Head of caudate nucleus (tissue), 42 donors: ENCODE measurements around the gene LVRN.
"Not testable (repeated sequence)": the region's sequence is repeated elsewhere in the genome, so short reads cannot be mapped to it uniquely, and the experiment has no call there.

Experiments
- DNase-seq, 42 donors: peaks; one replicate each; pipeline versions ENCODE4 v3.0.0 to v3.0.0-alpha.2; 2020 to 2021; ENCODE audit warnings: mixed read lengths in 7 of 42
- intact Hi-C: fragments of 100-400 bp; cut with DNase I; formaldehyde crosslinking; loops from one replicate; pipeline ENCODE4 v1.15.0; 2022

Gene LVRN, protein sequence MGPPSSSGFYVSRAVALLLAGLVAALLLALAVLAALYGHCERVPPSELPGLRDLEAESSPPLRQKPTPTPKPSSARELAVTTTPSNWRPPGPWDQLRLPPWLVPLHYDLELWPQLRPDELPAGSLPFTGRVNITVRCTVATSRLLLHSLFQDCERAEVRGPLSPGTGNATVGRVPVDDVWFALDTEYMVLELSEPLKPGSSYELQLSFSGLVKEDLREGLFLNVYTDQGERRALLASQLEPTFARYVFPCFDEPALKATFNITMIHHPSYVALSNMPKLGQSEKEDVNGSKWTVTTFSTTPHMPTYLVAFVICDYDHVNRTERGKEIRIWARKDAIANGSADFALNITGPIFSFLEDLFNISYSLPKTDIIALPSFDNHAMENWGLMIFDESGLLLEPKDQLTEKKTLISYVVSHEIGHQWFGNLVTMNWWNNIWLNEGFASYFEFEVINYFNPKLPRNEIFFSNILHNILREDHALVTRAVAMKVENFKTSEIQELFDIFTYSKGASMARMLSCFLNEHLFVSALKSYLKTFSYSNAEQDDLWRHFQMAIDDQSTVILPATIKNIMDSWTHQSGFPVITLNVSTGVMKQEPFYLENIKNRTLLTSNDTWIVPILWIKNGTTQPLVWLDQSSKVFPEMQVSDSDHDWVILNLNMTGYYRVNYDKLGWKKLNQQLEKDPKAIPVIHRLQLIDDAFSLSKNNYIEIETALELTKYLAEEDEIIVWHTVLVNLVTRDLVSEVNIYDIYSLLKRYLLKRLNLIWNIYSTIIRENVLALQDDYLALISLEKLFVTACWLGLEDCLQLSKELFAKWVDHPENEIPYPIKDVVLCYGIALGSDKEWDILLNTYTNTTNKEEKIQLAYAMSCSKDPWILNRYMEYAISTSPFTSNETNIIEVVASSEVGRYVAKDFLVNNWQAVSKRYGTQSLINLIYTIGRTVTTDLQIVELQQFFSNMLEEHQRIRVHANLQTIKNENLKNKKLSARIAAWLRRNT

GRCh38 chr5:115962239-115962564, at the start of gene LVRN:
Gene LVRN (plus strand): TSS chr5:115962475. CDS start chr5:115962618, 143 bp downstream.
- intact Hi-C loops, result no loop called here
- no peak for DNase-seq

DNA sequence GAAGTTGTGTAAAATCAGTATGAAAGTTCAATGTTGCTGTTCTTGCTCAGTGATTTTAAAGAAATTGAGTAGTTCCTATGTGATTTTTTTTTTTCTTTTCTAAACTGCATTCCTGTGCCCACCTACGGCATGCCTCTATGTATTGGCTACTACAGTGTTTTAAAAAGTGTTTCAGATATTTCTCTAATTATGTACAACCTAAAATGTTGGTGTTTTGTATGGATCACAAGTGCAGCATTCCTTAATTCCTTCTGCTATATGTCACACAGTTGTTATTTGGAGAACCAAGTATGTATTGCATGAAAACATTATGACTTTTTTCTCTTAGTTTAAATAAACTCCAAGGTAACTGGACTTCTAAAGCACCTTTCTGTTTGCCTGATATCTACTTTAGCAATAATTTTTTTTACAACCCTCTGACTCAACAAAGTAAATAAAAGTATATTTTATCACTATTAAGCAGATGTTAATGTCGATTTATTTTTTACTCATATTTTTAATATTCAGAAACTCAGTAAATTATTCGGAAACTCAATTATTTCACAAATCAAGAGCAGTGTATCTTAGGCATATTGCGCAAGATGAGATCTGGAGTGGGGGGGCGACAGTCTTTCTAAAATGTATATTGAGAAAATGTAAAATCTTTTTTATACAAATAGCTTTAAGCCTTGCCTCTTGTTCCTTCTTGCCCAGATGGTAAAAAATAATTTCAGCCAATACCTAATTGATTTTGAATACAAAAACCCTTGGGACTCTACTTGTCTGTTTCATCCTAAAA, 48.5 kb upstream of the LVRN start:
- intact Hi-C loops, DNase-seq: not testable (repeated sequence)

DNA sequence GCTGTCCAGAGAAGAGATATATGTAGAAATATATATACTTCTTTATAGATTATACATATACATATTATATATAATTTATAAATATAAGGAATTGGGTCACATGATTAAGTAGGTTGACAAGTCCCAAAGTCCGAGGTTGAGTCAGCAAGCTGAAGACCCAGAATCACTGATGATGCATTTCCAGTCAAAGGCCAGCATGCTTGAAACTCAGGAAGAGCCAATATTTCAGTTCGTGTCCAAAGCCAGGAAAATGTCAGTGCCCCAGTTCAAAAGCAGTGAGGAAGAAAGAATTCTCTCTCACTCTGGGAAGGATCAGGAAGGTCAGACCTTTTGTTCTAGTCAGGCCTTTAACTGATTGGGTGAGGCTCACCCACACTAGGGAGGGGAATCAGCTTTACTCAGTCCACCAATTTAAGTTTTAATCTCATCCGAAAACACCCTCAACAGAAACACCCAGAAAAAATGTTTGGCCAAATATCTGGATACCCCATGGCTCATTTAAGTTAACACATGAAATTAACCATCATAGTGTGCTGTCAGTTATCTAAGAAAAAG, 42.0 kb upstream of the LVRN start:
- no peak for DNase-seq
- intact Hi-C loops, result no loop called here

GRCh38 chr5:115928578-115929407, 33.5 kb upstream of the LVRN start:
- intact Hi-C loops, result not testable (repeated sequence)

GRCh38 chr5:115930171-115930570, 32.1 kb upstream of the LVRN start:
- intact Hi-C loops, result not testable (repeated sequence)
- DNase-seq, result peak in 18 of 42 donors; percentile 1 to 45 (median 11)

More at GRCh38 chr5:115928578-115929407, 33.5 kb upstream of the LVRN start:
- not testable (repeated sequence) for DNase-seq

- intact Hi-C loops, result no loop called here
- DNase-seq, result no peak
Measured at GRCh38 chr5:115930630-115931337, 31.5 kb upstream of the LVRN start.

GRCh38 chr5:115932991-115933390, 29.3 kb upstream of the LVRN start:
- no peak for DNase-seq

DNA sequence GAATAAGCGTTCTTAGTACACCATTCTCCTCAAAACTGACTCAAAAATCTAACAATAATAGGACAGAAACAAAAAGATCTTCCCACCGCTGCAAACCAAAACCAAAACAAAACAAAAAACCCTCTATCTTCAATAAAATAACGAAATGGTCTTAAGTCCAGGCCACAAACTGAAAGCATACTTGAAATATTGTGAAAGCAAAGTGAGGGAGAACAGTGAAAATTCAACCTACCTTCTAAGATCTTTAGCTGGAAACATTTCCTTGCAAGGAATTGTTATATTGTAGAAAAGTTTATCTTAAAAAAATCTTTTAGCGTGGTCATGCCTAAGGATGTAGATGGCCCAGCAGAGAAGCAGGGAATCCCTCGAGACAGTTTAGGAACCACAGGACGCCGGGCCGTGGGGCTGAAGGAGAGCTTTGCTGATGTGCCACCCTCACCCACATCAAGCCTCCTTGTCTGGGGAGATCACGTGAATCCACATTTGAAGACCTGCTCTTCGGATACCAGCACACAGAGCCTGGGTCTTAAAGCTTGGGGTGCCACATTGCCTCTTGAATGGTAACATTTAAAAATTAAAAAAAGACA, 27.8 kb upstream of the LVRN start:
- DNase-seq, result no peak
- intact Hi-C loops, result no loop called here

More at GRCh38 chr5:115932991-115933390, 29.3 kb upstream of the LVRN start:
- intact Hi-C loops, result no loop called here

DNA sequence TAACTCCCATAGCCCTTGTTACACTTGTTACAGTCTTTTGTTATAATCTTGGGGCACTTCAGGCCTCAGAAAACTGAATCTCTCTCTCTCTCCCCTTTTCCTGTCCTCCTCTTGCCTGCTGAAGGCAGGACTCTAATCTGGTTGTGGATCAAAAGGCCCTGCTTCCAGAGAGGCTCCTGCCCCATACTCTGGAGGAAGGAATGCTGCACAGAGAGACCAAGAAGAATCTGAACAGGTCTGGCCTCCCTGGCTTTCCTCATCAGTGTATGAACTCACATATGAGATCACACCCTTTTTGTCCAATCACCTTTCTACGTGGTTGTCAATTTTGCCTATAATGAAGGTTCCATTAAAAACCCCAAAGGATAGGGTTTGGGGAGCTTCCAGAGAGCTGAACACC, 26.2 kb upstream of the LVRN start:
- intact Hi-C loops, result no loop called here
- DNase-seq, result no peak

DNA sequence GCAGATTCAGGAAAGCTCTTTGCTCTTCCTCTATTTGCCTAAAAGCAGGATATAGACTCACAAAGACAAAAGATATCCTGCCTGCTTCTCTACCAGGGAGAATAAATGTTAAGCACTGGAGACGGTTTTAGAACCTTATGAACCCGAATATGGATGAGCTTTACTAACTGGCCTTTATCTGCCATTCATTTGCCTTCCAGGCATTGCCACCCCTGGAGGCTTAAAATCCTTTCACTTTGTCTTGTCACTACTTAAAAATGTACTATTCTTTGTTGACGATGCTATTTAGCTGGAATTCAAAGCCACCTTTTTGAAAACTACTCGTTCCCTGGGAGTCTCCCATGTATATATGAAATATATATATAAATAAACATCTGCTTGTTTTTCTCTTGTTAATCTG, 23.2 kb upstream of the LVRN start:
- intact Hi-C loops, result no loop called here

DNA sequence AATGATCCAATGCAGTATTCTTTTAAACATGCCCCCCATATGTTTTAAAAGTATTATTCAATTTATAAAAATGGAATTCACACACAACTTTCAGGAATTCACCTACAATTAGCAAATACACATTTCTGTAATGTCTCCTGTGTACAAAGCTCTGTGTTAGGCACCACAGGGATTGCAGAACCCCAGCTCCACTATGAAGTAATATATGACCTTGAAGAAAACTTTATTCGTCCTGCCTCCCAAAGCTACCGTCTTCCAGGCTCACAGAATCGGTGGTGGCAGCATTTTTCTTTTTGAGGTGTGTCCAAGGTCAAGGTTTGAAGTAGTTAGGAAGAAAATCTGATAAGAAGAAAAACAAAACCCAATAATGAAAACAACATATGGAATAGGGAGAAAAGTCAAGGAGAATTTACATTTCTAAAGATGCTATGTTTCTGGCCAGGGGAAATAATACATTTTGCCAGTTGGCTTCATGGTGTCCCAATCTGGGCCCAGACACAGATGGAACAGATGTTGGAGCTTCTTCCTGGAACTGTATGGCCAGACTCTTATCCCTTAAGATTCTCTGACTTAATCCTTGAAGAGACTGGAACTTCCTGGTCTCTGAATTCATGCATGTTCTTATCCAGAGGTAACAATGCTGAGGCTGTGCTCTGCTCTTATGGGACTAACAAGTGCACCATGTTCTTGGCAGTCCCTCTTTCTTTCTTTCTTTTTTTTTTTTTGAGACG, 22.0 kb upstream of the LVRN start:
- intact Hi-C loops, result no loop called here
- DNase-seq, result no peak

More for the DNA sequence above, 23.2 kb upstream of the LVRN start:
- DNase-seq, result no peak

GRCh38 chr5:115941051-115941675, 21.1 kb upstream of the LVRN start:
- intact Hi-C loops, result no loop called here
- no peak for DNase-seq

GRCh38 chr5:115944501-115944900, 17.8 kb upstream of the LVRN start:
- intact Hi-C loops, result no loop called here
- DNase-seq, result no peak

DNA sequence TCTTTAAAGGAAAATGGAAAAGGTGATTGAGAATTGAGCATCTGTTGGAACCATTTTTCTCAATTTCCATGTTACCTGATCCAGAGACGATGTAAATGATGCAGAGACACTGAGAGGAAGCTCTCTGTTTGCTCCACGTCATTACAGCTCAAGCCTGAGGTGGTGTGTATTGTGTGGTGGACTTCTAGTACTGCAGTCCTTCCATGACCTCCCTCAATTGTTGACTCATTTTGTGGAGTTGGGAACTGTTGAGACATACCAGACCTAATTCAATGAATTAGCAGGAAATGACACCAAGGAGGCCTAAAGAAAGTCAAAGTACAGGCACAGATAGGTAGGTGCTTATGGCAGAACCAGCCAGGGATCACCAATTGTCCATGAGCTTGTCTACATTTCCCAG, 15.6 kb upstream of the LVRN start:
- no peak for DNase-seq
- intact Hi-C loops, result no loop called here

- DNase-seq, result no peak
- intact Hi-C loops, result no loop called here
Measured at GRCh38 chr5:115947260-115947659, 15.0 kb upstream of the LVRN start.

DNA sequence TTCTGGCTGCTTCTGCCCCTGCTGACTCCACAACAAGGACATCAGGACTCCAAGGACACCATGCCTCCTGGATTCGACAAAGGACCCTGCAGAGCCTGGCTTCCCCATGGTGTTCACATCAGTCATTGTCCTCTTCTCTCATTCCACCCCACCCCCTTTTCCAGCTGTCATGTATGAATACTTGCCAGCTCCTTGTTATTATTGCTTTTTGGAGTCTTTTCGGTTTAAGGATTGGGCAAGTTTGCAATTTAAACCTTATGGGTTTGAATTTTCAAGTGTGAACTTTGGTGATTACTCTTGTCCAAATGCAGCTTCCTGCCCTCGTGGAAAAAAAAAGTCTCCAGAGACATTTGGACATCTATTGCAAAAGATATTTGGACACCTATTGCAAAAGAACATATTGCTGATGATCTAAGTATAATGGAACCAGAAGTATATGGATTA, 14.2 kb upstream of the LVRN start:
- DNase-seq, result no peak
- intact Hi-C loops, result no loop called here
